Stimulated activated CD8-positive, alpha-beta memory T cell treated with anti-CD3 and anti-CD28 coated beads, Interleukin-4, amount 100 ng/mL, for 4 hours (primary cell): ENCODE data around the gene BTBD9.
"Not testable (repeated sequence)": the region's sequence is repeated elsewhere in the genome, so short reads cannot be mapped to it uniquely, and the experiment has no call there.

Source experiments
- DNase-seq, 2 donors: peaks; one replicate each; pipeline ENCODE4 v3.0.0-alpha.2; 2020; ENCODE audit warnings: low read depth in 2 of 2, low spot score in 1 of 2

The BTBD9 gene

DNA sequence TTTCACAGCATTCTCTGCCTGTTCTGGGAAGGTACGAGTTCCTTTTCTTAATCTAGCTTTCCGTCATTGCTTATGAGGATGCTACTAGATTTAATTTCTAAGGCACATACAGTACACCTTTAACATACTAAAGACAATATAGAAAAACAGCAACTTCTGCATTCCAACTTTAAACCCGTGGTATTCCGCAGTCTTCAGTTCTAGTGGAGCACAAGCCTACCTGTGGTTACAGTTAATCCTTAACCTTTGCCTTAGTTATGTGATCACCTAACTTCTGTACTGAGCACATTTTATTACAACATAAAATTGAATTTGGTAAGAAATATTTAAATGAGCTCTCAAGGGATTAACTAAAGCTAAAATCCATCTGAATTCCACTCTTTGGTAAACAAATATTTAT lies 289.5 kb downstream of the BTBD9 start:
- DNase-seq = no peak

GRCh38 chr6:38349795-38350194 lies 289.9 kb downstream of the BTBD9 start:
- no peak for DNase-seq

GRCh38 chr6:38349221-38349620 lies 290.5 kb downstream of the BTBD9 start:
- no peak for DNase-seq

- no peak for DNase-seq
Measured at GRCh38 chr6:38348371-38348770, 291.4 kb downstream of the BTBD9 start.

DNA sequence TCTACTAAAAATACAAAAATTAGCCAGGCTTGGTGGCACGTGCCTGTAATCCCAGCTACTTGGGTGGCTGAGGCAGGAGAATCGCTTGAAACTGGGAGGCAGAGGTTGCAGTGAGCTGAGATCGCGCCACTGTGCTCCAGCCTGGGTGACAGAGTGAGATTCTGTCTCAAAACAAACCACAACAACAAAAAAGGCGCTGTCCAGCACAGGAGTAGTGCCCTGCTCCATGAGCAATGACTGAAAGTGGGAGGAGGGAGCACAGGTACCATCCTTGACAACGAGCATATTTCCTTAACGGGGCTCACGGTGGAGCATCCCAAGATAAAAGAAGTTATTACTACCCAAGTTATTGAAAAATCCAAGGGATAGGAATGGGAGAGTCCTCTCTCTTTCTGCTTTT lies 291.9 kb downstream of the BTBD9 start:
- DNase-seq = not testable (repeated sequence)

DNA sequence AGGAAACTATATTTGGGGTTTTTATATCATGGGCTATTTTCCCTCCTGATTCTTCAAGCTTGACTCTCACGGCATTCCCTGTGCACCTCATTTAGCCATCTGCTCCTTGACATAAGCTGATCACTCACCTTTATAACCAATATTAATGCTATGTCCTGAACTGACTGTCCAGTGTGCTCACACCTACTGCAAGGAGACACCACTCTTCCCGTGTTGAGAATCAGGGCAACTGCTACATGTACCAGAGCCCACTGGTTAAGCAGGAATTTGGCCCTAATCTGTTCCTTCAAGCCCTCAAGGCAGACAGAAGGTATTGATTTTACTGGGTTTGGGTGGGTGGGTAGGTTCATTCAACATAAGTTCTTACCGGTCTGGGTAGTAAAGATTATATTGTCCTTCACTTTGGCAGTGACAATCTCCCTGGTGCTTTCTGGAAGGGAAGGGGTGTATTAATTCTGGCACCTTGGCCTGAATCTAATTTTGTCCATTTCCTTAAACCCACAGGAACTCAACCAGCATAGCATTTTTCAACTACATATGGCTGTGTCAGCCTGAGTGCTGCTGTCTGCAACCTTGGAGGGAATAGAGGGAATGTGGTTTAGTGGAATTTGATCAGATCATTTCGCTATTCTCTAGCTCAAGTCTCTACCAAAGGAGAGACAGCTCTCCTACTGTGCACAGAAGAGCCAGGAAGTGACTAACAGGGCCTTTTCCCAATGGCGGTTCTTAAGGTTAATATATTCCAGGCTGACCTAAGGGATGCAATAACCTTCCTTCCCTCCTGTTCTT lies 293.2 kb downstream of the BTBD9 start:
- no peak for DNase-seq

GRCh38 chr6:38345586-38345985 lies 294.1 kb downstream of the BTBD9 start:
- no peak for DNase-seq

GRCh38 chr6:38341496-38341895 lies 298.2 kb downstream of the BTBD9 start:
- DNase-seq = no peak

GRCh38 chr6:38339914-38340313 lies 299.8 kb downstream of the BTBD9 start:
- DNase-seq = no peak

GRCh38 chr6:38337819-38338465 lies 301.8 kb downstream of the BTBD9 start:
- no peak for DNase-seq

GRCh38 chr6:38336922-38337321 lies 302.8 kb downstream of the BTBD9 start:
- no peak for DNase-seq

- no peak for DNase-seq
Measured at GRCh38 chr6:38326837-38327236, 312.9 kb downstream of the BTBD9 start.

DNA sequence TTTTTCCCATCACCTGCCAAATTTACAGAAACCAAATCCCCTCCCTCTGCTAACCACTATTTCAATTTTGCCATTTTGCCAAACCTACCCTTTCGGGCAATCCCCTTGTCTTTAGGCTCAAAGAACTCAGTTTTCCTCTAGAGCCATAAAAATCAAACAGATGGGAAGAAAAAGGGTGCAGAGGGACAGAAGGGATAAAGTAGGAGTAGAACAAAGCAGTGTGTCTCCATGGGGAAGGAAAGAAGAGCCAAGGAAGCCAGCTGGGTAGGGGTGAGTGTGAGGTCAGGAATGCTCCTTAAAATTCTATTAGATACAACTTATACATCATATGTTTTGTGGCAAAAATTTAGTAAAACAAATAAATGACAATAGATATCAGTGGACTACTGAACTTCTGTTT lies 316.5 kb downstream of the BTBD9 start:
- DNase-seq = no peak

DNA sequence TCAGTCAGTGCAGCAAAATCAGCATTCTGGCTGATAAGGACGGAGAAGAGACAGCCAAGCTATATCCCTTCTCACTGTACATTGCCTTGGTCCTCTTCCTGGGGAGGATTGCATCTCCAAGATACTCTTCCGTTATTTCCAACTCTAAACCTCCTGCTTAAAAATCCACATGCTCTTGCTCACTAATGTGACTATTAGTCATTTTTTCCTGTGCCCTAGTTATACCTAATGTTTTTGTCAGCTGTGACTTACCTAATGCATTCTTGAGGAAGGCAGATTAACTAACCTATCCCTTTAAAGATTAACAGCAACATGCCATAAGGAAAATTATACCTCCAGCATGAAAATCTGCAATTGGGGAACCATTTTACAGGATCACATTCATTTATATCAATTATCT lies 317.6 kb downstream of the BTBD9 start:
- DNase-seq = no peak

- DNase-seq = no peak
Measured at GRCh38 chr6:38320843-38321242, 318.9 kb downstream of the BTBD9 start.

DNA sequence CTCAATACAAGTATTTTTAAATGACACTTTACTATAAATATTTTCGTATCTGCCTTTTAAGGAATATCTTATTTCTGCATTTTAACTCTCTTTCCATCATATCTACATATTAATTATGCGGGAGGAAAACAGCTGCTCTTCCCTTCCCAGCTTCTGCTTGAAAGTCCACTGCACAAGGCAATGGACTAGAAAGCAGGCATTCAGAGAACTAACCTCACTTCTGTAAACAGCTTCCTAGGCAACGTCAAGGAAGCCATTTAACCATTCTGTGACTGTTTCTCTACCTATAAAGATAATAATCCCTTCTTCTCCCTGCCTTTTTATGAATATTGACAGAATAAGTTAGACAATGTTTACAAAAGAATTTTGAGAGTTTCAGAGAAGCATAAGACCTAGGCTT lies 319.4 kb downstream of the BTBD9 start:
- no peak for DNase-seq

DNA sequence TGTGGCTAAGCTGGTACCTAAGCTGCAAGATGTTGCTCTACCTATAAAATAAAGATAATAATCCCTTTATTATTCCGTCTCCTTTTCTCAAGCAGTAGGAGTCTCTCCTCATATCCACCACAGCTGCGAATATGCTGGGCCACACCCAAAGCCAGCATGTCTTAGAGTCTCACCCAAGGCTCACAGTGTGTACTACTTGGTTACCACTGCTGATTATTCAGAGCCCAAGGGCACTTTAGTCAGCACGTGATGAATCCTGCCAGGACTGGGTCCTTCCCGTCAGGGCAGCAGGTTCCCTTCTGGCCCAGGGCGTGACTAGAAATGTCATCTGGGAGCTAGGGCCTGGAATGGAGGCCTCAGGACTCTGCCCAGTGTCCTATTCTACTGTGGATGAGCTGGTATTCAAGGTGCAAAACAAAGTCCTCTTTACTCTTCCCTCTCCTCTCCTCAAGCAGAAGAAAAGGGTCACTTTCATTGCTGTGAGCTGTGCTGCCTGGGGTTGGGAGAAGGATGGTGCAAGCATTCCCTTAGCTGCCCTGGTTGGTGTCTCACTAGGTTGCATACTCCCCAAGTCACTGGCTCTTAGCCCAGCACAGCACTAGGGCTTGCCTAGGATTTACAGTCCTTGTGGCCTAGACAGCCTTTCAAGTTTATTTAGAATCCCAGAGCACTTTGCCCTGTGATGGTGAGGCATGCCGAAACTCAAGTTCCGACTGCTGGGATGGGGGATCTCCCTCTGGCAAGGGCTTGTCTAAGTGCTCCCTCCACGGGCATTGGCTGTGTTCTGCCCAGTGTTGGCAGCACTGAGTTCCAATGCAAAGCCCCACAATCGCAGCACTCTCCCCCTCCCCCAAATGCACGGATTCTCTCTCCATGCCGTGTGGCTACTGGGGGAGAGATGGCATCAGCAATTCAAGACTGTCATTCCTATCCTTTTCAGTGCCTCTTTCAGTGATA lies 320.2 kb downstream of the BTBD9 start:
- DNase-seq = no peak

DNA sequence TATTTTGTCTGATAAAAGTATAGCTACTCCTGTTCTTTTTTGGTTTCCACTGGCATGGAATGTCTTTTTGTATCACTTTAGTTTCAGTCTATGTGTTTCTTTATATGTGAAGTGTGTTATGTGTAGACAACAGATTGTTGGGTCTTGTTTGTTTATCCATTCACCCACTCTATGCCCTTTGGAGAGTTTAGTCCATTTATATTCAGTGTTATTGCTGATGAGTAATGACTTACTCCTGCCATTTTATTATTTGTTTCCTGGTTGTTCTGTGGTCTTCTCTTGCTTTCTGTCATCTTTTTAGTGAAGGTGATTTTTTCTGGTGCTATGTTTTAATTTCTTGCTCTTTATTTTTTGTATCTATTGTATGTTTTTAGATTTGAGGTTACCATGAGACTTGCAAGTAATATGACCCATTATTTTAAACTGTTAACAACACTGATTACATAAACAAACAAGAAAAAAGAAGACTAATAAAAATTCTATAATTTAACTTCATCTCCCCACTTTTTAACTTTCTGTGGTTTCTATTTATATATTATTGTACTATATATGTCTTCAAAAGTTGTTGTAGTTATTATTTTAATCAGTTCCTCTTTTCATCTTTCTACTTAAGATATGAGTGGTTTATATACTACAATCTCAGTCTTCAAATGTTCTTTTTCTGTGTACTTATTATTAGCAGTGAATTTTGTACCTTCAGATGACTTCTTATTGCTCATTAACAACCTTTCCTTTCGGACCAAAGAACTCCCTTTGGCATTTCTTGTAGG lies 323.4 kb downstream of the BTBD9 start:
- no peak for DNase-seq

GRCh38 chr6:38311201-38311600 lies 328.5 kb downstream of the BTBD9 start:
- DNase-seq = no peak

GRCh38 chr6:38310061-38310460 lies 329.7 kb downstream of the BTBD9 start:
- no peak for DNase-seq

GRCh38 chr6:38307740-38308139 lies 332.0 kb downstream of the BTBD9 start:
- DNase-seq = no peak
